ENCODE results near the gene KNCN. TPM values are rescaled to one million over a fixed set of nuclear protein-coding genes. Genes with fewer than 3 reads are reported as not detected.
A peak's percentile ranks its signal among the peaks of the same experiment; 100 is the strongest.

Gene KNCN
- total RNA-seq, 2 donors from 2014 or later = not detected

- 1 to 2% methylated on average over 8 to 31 of the region's 31 CpGs for WGBS, 2 experiments (ENCODE audit: insufficient coverage in 1 of 2, insufficient read length in 1 of 2)
- H3K4me1 Mint-ChIP-seq = peaks cover 11% of the 10 kb centered on the region
- H3K27ac Mint-ChIP-seq = no peak overlapping the region
Measured at GRCh38 chr1:46532498-46533178, 18.8 kb downstream of the KNCN start.

GRCh38 chr1:46532095-46532494 is 19.4 kb downstream of the KNCN start:
- no peak overlapping the region for H3K4me3 Mint-ChIP-seq
- H3K9ac ChIP-seq (ENCODE audit: extremely low read depth, low read length, poor library complexity, severe bottlenecking) = no peak overlapping the region
- H3K9me3 ChIP-seq (ENCODE audit: control insufficient read depth, low read length) = peaks cover 10% of the 10 kb centered on the region
- peaks cover 7% of the 10 kb centered on the region for H3K4me1 ChIP-seq (ENCODE audit: control insufficient read depth, insufficient read depth, low read length)
- peaks cover 93% of the 10 kb centered on the region for H3K27me3 Mint-ChIP-seq (ENCODE audit: insufficient read depth)
- H3K27ac ChIP-seq (ENCODE audit: low read depth, low read length) = no peak overlapping the region
- H3K9me3 Mint-ChIP-seq = peaks cover 7% of the 10 kb centered on the region
- H3K36me3 Mint-ChIP-seq (ENCODE audit: low read depth) = no peaks in the 10 kb centered on the region
- no peak overlapping the region for H3K4me3 ChIP-seq (ENCODE audit: low read length)
- DNase-seq = no peak
- H3K36me3 ChIP-seq (ENCODE audit: control insufficient read depth, insufficient read depth, low read length) = no peaks in the 10 kb centered on the region
- H3K27me3 ChIP-seq (ENCODE audit: control insufficient read depth, insufficient read depth, low read length, poor library complexity, severe bottlenecking) = peaks cover 94% of the 10 kb centered on the region
- H3K27ac Mint-ChIP-seq = no peak overlapping the region
- no peak for TF ChIP-seq CTCF (conservative IDR thresholded peaks at IDR 0.05)
- 60 to 83% methylated on average over 1 to 3 of the region's 3 CpGs for WGBS, 2 experiments (ENCODE audit: insufficient coverage in 1 of 2, insufficient read length in 1 of 2)
- peaks cover 16% of the 10 kb centered on the region for H3K4me1 Mint-ChIP-seq

More at GRCh38 chr1:46532498-46533178, 18.8 kb downstream of the KNCN start:
- Histone ChIP-seq H3K9me3 (ENCODE audit: control insufficient read depth, low read length) (peaks cover 14% of the 10 kb centered on the region), H3K9ac (ENCODE audit: extremely low read depth, low read length, poor library complexity, severe bottlenecking) (no peak overlapping the region), H3K4me1 (ENCODE audit: control insufficient read depth, insufficient read depth, low read length) (peaks cover 7% of the 10 kb centered on the region), H3K27me3 (ENCODE audit: control insufficient read depth, insufficient read depth, low read length, poor library complexity, severe bottlenecking) (peaks cover 93% of the 10 kb centered on the region), H3K36me3 (ENCODE audit: control insufficient read depth, insufficient read depth, low read length) (no peaks in the 10 kb centered on the region), H3K27ac (ENCODE audit: low read depth, low read length) (no peak overlapping the region), H3K4me3 (ENCODE audit: low read length) (no peak overlapping the region)
- peak; percentile 87 for TF ChIP-seq CTCF (conservative IDR thresholded peaks at IDR 0.05)
- Mint-ChIP-seq H3K9me3 (peaks cover 8% of the 10 kb centered on the region), H3K27me3 (ENCODE audit: insufficient read depth) (peaks cover 93% of the 10 kb centered on the region), H3K4me3 (no peak overlapping the region), H3K36me3 (ENCODE audit: low read depth) (no peaks in the 10 kb centered on the region)
- peak; percentile 89 for DNase-seq

- H3K27me3 Mint-ChIP-seq (ENCODE audit: insufficient read depth) = peaks cover 93% of the 10 kb centered on the region
- Histone ChIP-seq H3K36me3 (ENCODE audit: control insufficient read depth, insufficient read depth, low read length) (no peaks in the 10 kb centered on the region), H3K4me3 (ENCODE audit: low read length) (no peak overlapping the region), H3K4me1 (ENCODE audit: control insufficient read depth, insufficient read depth, low read length) (peaks cover 15% of the 10 kb centered on the region), H3K27ac (ENCODE audit: low read depth, low read length) (no peak overlapping the region), H3K27me3 (ENCODE audit: control insufficient read depth, insufficient read depth, low read length, poor library complexity, severe bottlenecking) (peaks cover 94% of the 10 kb centered on the region), H3K9ac (ENCODE audit: extremely low read depth, low read length, poor library complexity, severe bottlenecking) (no peak overlapping the region), H3K9me3 (ENCODE audit: control insufficient read depth, low read length) (no peaks in the 10 kb centered on the region)
- H3K4me1 Mint-ChIP-seq = peaks cover 25% of the 10 kb centered on the region
- H3K9me3 Mint-ChIP-seq = no peaks in the 10 kb centered on the region
- no peak overlapping the region for H3K27ac Mint-ChIP-seq
- WGBS, 2 experiments (ENCODE audit: insufficient coverage in 1 of 2, insufficient read length in 1 of 2) = 55 to 63% methylated on average over 2 to 6 of the region's 6 CpGs
- no peaks in the 10 kb centered on the region for H3K36me3 Mint-ChIP-seq (ENCODE audit: low read depth)
- peak; percentile 58 for TF ChIP-seq CTCF (conservative IDR thresholded peaks at IDR 0.05)
- peak; percentile 74 for DNase-seq
- no peak overlapping the region for H3K4me3 Mint-ChIP-seq
Measured at GRCh38 chr1:46530791-46531409, 20.5 kb downstream of the KNCN start.
